ENCODE data around the gene SSR2.

The SSR2 gene

DNA sequence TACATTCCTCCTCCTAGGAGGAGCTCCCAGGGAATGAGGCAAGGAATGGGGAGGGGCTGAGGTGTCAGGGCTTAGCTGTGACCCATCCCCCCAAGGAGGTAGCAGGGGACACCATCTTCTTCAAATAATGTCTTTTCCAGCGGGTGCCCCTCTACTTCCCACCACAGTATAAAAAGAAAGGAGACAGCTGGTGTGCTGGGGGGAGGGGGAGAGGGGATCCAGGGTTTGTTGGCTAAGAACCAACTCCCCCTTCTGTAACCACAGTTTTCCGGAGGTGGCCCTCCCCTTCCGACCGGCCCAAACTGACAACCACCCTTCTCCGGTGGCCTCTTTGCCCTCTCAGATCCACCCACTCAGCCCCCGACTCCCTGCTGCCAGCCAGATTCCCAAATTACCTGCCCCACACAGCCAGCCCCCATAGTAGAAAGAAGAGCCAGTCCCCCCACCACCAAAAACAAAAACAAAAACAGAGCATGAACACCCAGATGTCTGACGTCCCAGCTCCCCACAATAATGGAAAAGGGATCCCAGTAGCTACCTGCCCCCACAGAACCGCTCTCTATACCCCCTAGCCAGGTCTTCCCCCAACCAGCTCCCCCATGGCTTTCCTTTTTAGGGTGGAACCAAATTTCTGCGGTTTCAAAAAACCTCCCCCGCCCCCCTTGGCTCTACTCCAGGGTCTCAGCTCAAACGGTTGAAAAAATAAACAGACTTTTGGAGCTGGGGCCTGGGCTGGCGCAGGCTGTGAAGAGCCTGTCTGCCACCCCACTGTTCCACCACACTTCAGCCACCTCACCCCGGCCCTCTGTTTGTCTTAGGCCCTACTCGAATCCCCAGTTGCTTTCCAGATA, 44.5 kb downstream of the SSR2 start:
- Histone ChIP-seq H3K9me3 (ENCODE audit: low read depth, low read length) (no peaks in the 10 kb centered on the region), H3K27ac (peak overlapping the region; percentile 89), H3K4me3 (peak overlapping the region; percentile 93), H3K36me3 (ENCODE audit: insufficient read depth, low read length) (peaks cover 37% of the 10 kb centered on the region), H3K9ac (ENCODE audit: insufficient read length) (peak overlapping the region; percentile 92)
- TF ChIP-seq EZH2 (IDR thresholded peaks at IDR 0.05) (no peak), FOXP2 (optimal IDR thresholded peaks at IDR 0.05; ENCODE audit: control extremely low read depth, extremely low read length, insufficient read depth) (peak; percentile 5)
- peak; percentile 57 for DNase-seq (ENCODE audit: low read depth, low spot score)

DNA sequence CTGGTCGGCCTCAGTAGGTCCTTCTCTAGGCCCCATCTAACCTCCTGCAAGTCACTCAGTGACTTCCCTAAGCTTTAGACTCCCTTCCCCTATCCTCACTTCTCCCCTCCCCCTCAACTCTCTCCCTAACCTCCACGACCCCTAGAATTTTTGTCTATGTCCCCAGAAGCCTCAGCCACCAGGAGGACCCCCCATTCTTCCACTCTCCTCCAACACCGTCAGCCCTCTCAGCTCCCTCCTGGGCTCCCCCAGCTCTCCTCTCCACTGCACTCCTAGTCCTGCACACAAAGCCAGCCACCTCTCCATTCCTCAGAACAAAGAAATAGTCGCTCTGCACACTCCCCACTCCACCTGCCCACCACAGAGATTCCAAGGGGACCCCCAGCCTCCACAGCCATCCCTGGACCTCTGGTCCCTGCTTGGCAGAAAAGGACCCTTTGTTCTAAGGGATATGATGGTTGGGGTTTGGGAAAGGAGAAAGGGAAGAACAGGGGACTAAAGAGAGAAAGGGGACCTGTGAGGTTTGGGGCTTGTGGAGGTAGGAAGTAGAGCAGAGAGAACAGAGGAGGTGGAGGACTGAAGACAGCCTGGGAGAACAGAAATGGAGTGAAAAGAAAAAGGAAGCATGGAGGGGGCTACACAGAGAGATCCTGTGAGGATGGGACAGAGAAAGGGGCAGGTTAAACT, 45.2 kb downstream of the SSR2 start:
- no peak for DNase-seq (ENCODE audit: low read depth, low spot score)
- Histone ChIP-seq H3K36me3 (ENCODE audit: insufficient read depth, low read length) (peaks cover 40% of the 10 kb centered on the region), H3K27ac (peak overlapping the region; percentile 7; the same call in 1 of the 2 replicates), H3K9ac (ENCODE audit: insufficient read length) (peak overlapping the region; percentile 27), H3K4me3 (peak overlapping the region; percentile 93), H3K9me3 (ENCODE audit: low read depth, low read length) (no peaks in the 10 kb centered on the region)
- no peak for TF ChIP-seq EZH2 (IDR thresholded peaks at IDR 0.05)
- no peak for TF ChIP-seq POLR2AphosphoS5 (IDR thresholded peaks at IDR 0.05; ENCODE audit: borderline replicate concordance, low read depth, low read length)
- no peak for TF ChIP-seq FOXP2 (optimal IDR thresholded peaks at IDR 0.05; ENCODE audit: control extremely low read depth, extremely low read length, insufficient read depth)

- Histone ChIP-seq H3K9ac (ENCODE audit: insufficient read length) (no peak overlapping the region), H3K27ac (0 out of 2 replicates have a peak overlapping the region, but pooled peaks have one; percentile 7), H3K36me3 (ENCODE audit: insufficient read depth, low read length) (peaks cover 50% of the 10 kb centered on the region), H3K4me3 (peak overlapping the region; percentile 93), H3K9me3 (ENCODE audit: low read depth, low read length) (no peaks in the 10 kb centered on the region)
- DNase-seq (ENCODE audit: low read depth, low spot score) = no peak
- TF ChIP-seq EZH2 (IDR thresholded peaks at IDR 0.05) (no peak), POLR2AphosphoS5 (IDR thresholded peaks at IDR 0.05; ENCODE audit: borderline replicate concordance, low read depth, low read length) (no peak), FOXP2 (optimal IDR thresholded peaks at IDR 0.05; ENCODE audit: control extremely low read depth, extremely low read length, insufficient read depth) (no peak)
Observed at GRCh38 chr1:155974208-155975115, 46.3 kb downstream of the SSR2 start.

DNA sequence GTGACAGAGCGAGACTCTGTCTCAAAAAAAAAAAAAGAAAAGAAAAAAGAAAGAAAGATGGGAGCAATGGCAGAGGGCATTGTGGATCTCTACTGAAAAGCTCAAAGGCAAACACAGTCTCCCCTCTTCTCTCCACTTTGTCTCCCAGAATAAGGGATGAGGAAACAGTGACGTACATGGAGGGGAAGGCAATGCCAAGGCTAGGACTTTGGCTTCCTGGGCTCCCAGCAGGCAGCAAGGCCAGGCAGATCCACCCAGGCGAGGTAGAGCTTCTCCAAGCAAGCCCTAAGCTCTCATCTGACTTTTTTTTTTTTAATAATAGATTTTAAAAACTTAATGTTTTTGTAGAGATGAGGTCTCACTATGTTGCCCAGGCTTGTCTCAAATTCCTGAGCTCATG, 47.0 kb downstream of the SSR2 start:
- DNase-seq (ENCODE audit: low read depth, low spot score) = no peak
- Histone ChIP-seq H3K36me3 (ENCODE audit: insufficient read depth, low read length) (peaks cover 58% of the 10 kb centered on the region), H3K9ac (ENCODE audit: insufficient read length) (no peak overlapping the region), H3K9me3 (ENCODE audit: low read depth, low read length) (no peaks in the 10 kb centered on the region), H3K4me3 (no peak overlapping the region), H3K27ac (no peak overlapping the region)
- TF ChIP-seq FOXP2 (optimal IDR thresholded peaks at IDR 0.05; ENCODE audit: control extremely low read depth, extremely low read length, insufficient read depth) (no peak), EZH2 (IDR thresholded peaks at IDR 0.05) (no peak), POLR2AphosphoS5 (IDR thresholded peaks at IDR 0.05; ENCODE audit: borderline replicate concordance, low read depth, low read length) (no peak)

GRCh38 chr1:155971910-155972809, 48.6 kb downstream of the SSR2 start:
- H3K27ac ChIP-seq = no peak overlapping the region
- no peaks in the 10 kb centered on the region for H3K9me3 ChIP-seq (ENCODE audit: low read depth, low read length)
- TF ChIP-seq POLR2AphosphoS5 (IDR thresholded peaks at IDR 0.05; ENCODE audit: borderline replicate concordance, low read depth, low read length) (no peak), EZH2 (IDR thresholded peaks at IDR 0.05) (no peak), FOXP2 (optimal IDR thresholded peaks at IDR 0.05; ENCODE audit: control extremely low read depth, extremely low read length, insufficient read depth) (no peak)
- no peak overlapping the region for H3K9ac ChIP-seq (ENCODE audit: insufficient read length)
- DNase-seq (ENCODE audit: low read depth, low spot score) = no peak
- peaks cover 73% of the 10 kb centered on the region for H3K36me3 ChIP-seq (ENCODE audit: insufficient read depth, low read length)
- H3K4me3 ChIP-seq = no peak overlapping the region

GRCh38 chr1:155970531-155971167, 50.1 kb downstream of the SSR2 start:
- no peak for DNase-seq (ENCODE audit: low read depth, low spot score)
- Histone ChIP-seq H3K4me3 (no peak overlapping the region), H3K9ac (ENCODE audit: insufficient read length) (no peak overlapping the region), H3K36me3 (ENCODE audit: insufficient read depth, low read length) (peaks cover 88% of the 10 kb centered on the region), H3K27ac (no peak overlapping the region), H3K9me3 (ENCODE audit: low read depth, low read length) (no peaks in the 10 kb centered on the region)
- TF ChIP-seq FOXP2 (optimal IDR thresholded peaks at IDR 0.05; ENCODE audit: control extremely low read depth, extremely low read length, insufficient read depth) (no peak), EZH2 (IDR thresholded peaks at IDR 0.05) (no peak), POLR2AphosphoS5 (IDR thresholded peaks at IDR 0.05; ENCODE audit: borderline replicate concordance, low read depth, low read length) (no peak)

GRCh38 chr1:155969377-155969791, 51.4 kb downstream of the SSR2 start:
- Histone ChIP-seq H3K36me3 (ENCODE audit: insufficient read depth, low read length) (peaks cover 88% of the 10 kb centered on the region), H3K9ac (ENCODE audit: insufficient read length) (no peak overlapping the region), H3K27ac (no peak overlapping the region), H3K9me3 (ENCODE audit: low read depth, low read length) (no peaks in the 10 kb centered on the region), H3K4me3 (no peak overlapping the region)
- DNase-seq (ENCODE audit: low read depth, low spot score) = no peak
- TF ChIP-seq POLR2AphosphoS5 (IDR thresholded peaks at IDR 0.05; ENCODE audit: borderline replicate concordance, low read depth, low read length) = no peak
- TF ChIP-seq EZH2 (IDR thresholded peaks at IDR 0.05) = no peak
- no peak for TF ChIP-seq FOXP2 (optimal IDR thresholded peaks at IDR 0.05; ENCODE audit: control extremely low read depth, extremely low read length, insufficient read depth)

Data from SK-N-MC (cell line).